Ovary (tissue), 3 donors: ENCODE results near the gene KLHL30.

Experiments used
- CTCF ChIP-seq, 3 donors: fragments of 450-650 bp in 2 of 3; fragments of 200-600 bp in 1 of 3; IDR thresholded peaks; one replicate each; pipeline versions ENCODE4 v1.5.1 to v1.8.0; 2016 to 2022; ENCODE audit warnings: antibody characterized with exemption in 3 of 3, mild to moderate bottlenecking in 1 of 3
- POLR2A ChIP-seq: fragments of 450-650 bp; IDR thresholded peaks from one replicate; pipeline ENCODE4 v1.6.1; 2017; ENCODE audit warnings: antibody characterized with exemption, mild to moderate bottlenecking, moderate library complexity
- donor health status: DM: no; HTN: no; CAD: no.

GRCh38 chr2:238149841-238150572, 11.5 kb downstream of the KLHL30 start:
- TF ChIP-seq CTCF (IDR thresholded peaks at IDR 0.05) (no peak), POLR2A (no peak)
